Endothelial cell of umbilical vein (primary cell): Measurements from ENCODE around the gene TMEM120A. TPM values are rescaled to one million over a fixed set of nuclear protein-coding genes. Genes with fewer than 3 reads are reported as not detected.

ENCODE experiments used
- BruUV-seq: library from RNA; stranded (reverse); fragments of 400-500 nt; replicated peaks from 2 replicates; lab custom pipeline; 2021; lab: Mats Ljungman, UMichigan
- CTCF ChIA-PET: fragments of 300-600, 350-600 bp; sonication (Branson Sonifier 250); formaldehyde crosslinking; loops from one replicate; lab custom pipeline; 2021; ENCODE audit warnings: antibody characterized with exemption, inconsistent platforms; lab: Charles Lee
- POLR2A ChIA-PET: fragments of 300-600, 350-600 bp; sonication (Branson Sonifier 250); formaldehyde crosslinking; loops from one replicate; lab custom pipeline; 2021; ENCODE audit warnings: antibody characterized with exemption, inconsistent platforms; lab: Charles Lee
- DNase-seq: peaks from one replicate; pipeline ENCODE4 v3.0.0-alpha.2; 2011; ENCODE audit warnings: low read depth, low spot score
- FAIRE-seq: peaks from 2 replicates; lab custom pipeline; 2011; peaks lifted over from hg19 to GRCh38; lab: Jason Lieb, UNC
- H2AFZ ChIP-seq: 2 replicates; pipeline ENCODE4 v1.6.0; 2012; ENCODE audit warnings: low read depth, low read length, control low read depth, inconsistent platforms
- H3K27ac ChIP-seq: 2 replicates; pipeline ENCODE4 v1.5.1; 2011; ENCODE audit warnings: low read depth, mild to moderate bottlenecking, control low read depth, low read length, moderate library complexity; ENCODE audit not compliant: insufficient read depth
- H3K27me3 ChIP-seq, 2 experiments: 2 replicates each; pipeline versions ENCODE4 v1.6.0 to v1.6.1; 2011; ENCODE audit warnings: low read length in 2 of 2, mixed read lengths in 1 of 2; ENCODE audit not compliant: control insufficient read depth in 2 of 2, insufficient read depth in 2 of 2
- H3K36me3 ChIP-seq, 2 experiments: 2 replicates in 1 of 2; 3 replicates in 1 of 2; pipeline ENCODE4 v1.5.1; 2011; ENCODE audit warnings: low read length in 2 of 2, mild to moderate bottlenecking in 1 of 2, moderate library complexity in 1 of 2; ENCODE audit not compliant: control insufficient read depth in 2 of 2, insufficient read depth in 2 of 2; ENCODE audit errors: extremely low read depth in 1 of 2
- H3K4me1 ChIP-seq: 3 replicates; pipeline ENCODE4 v1.5.1; 2011; ENCODE audit warnings: mild to moderate bottlenecking, low read length; ENCODE audit not compliant: control insufficient read depth, insufficient read depth; ENCODE audit errors: extremely low read depth
- H3K4me2 ChIP-seq: 2 replicates; pipeline ENCODE4 v1.6.1; 2011; ENCODE audit warnings: low read length, control low read depth, mixed read lengths; ENCODE audit not compliant: insufficient read depth
- H3K4me3 ChIP-seq, 3 experiments: fragments of 200-600 bp in 1 of 3; sonication (generic), shearing (Covaris generic) in 1 of 3; replicated peaks in 1 of 3; 2 replicates each; pipeline ENCODE4 v1.5.1; 2011 to 2016; ENCODE audit warnings: control low read depth in 3 of 3, low read length in 3 of 3, mild to moderate bottlenecking in 2 of 3, inconsistent platforms in 1 of 3, low read depth in 1 of 3, moderate library complexity in 1 of 3; ENCODE audit not compliant: insufficient read depth in 1 of 3
- H3K79me2 ChIP-seq: 2 replicates; pipeline ENCODE4 v1.6.0; 2012; ENCODE audit warnings: low read length, inconsistent platforms; ENCODE audit not compliant: control insufficient read depth, insufficient read depth
- H3K9ac ChIP-seq: replicated peaks from 2 replicates; pipeline ENCODE3; 2011; ENCODE audit warnings: low read length, control low read depth; ENCODE audit not compliant: insufficient read depth; ENCODE audit errors: extremely low read depth
- H3K9me1 ChIP-seq: replicated peaks from 3 replicates; pipeline ENCODE4 v1.6.0; 2011; ENCODE audit warnings: mild to moderate bottlenecking, low read length; ENCODE audit not compliant: control insufficient read depth, insufficient read depth; ENCODE audit errors: extremely low read depth
- H3K9me3 ChIP-seq: replicated peaks from 2 replicates; pipeline ENCODE4 v1.5.1; 2012; ENCODE audit warnings: low read length, inconsistent platforms; ENCODE audit not compliant: control insufficient read depth, insufficient read depth
- H4K20me1 ChIP-seq: replicated peaks from 2 replicates; pipeline ENCODE3; 2011; ENCODE audit warnings: mild to moderate bottlenecking, low read length; ENCODE audit not compliant: control insufficient read depth, insufficient read depth; ENCODE audit errors: extremely low read depth
- CTCF ChIP-seq, 2 donors: IDR thresholded peaks; 1 replicate in 1 of 2; 2 replicates in 1 of 2; pipeline ENCODE4 v1.5.1; 2011; ENCODE audit warnings: low read length in 2 of 2, mild to moderate bottlenecking in 2 of 2, moderate library complexity in 2 of 2, control low read depth in 1 of 2, inconsistent platforms in 1 of 2, low read depth in 1 of 2; ENCODE audit not compliant: insufficient read depth in 1 of 2; ENCODE audit errors: extremely low read depth in 1 of 2
- EZH2 ChIP-seq: IDR thresholded peaks from 2 replicates; pipeline ENCODE4 v1.6.1; 2012; ENCODE audit warnings: borderline replicate concordance, low read depth, mild to moderate bottlenecking, moderate library complexity, low read length, inconsistent platforms; ENCODE audit not compliant: severe bottlenecking
- FOS ChIP-seq: IDR thresholded peaks from 2 replicates; pipeline ENCODE4 v1.6.1; 2011; ENCODE audit warnings: mild to moderate bottlenecking, low read length, moderate library complexity, borderline replicate concordance; ENCODE audit not compliant: insufficient read depth
- GATA2 ChIP-seq: IDR thresholded peaks from 2 replicates; pipeline ENCODE4 v1.7.0; 2011; ENCODE audit warnings: low read depth, mild to moderate bottlenecking, moderate library complexity, mixed read lengths, low read length; ENCODE audit not compliant: insufficient read length, insufficient read depth
- JUN ChIP-seq: IDR thresholded peaks from 2 replicates; pipeline ENCODE4 v1.6.1; 2011; ENCODE audit warnings: borderline replicate concordance, low read depth; ENCODE audit not compliant: insufficient read length, insufficient read depth
- MAX ChIP-seq: IDR thresholded peaks from 2 replicates; pipeline ENCODE4 v1.6.1; 2011; ENCODE audit not compliant: insufficient read depth, insufficient read length
- MYC ChIP-seq: IDR thresholded peaks from one replicate; pipeline ENCODE4 v1.6.1; 2011; ENCODE audit warnings: mild to moderate bottlenecking, low read depth, low read length
- POLR2A ChIP-seq: IDR thresholded peaks from 2 replicates; pipeline ENCODE4 v1.6.1; 2012; ENCODE audit warnings: low read depth, mild to moderate bottlenecking, control low read depth, low read length
- POLR2AphosphoS5 ChIP-seq: IDR thresholded peaks from 2 replicates; pipeline ENCODE4 v1.6.1; 2012; ENCODE audit warnings: low read depth, mild to moderate bottlenecking, control low read depth, low read length, moderate library complexity; ENCODE audit not compliant: insufficient read depth
- dilution Hi-C: fragments of 300-500 bp; cut with MboI; formaldehyde crosslinking; loops from one replicate; pipeline ENCODE4 v1.15.0; 2019; ENCODE audit warnings: low sequenced_read_pairs; ENCODE audit not compliant: extremely low pct_ligation_motif_present
- intact Hi-C: fragments of 100-400 bp; cut with micrococcal nuclease; formaldehyde crosslinking; loops from one replicate; pipeline ENCODE4 v1.10.0; 2022
- polyA plus RNA-seq, 4 experiments: library from polyadenylated mRNA; depleted of rRNA in 3 of 4; stranded (reverse) in 3 of 4; unstranded in 1 of 4; fragments of >200 nt; gene quantifications; 2 replicates each; pipeline versions ENCODE4 v1.2.1 to v1.2.3, GENCODE V29; 2011 to 2012; ENCODE audit warnings: missing spikeins in 1 of 4
- total RNA-seq: library from RNA; stranded (reverse); gene quantifications from 2 replicates; pipeline ENCODE4 v1.2.3, GENCODE V29; 2021

Gene TMEM120A
- total and polyA plus RNA-seq, 2 donors (not counting 3 experiments of a cell fraction or from before 2014, with no cell fraction given) = 38.6 to 133 TPM

GRCh38 chr7:76003351-76003750 is 9.0 kb upstream of the TMEM120A start:
- no peaks in the 10 kb centered on the region for H3K27me3 ChIP-seq
- H2AFZ ChIP-seq = no peak overlapping the region
- H3K9me3 ChIP-seq = no peaks in the 10 kb centered on the region
- TF ChIP-seq CTCF (IDR thresholded peaks at IDR 0.05; ENCODE audit: extremely low read depth in 1 of 2, insufficient read depth in 1 of 2, low read depth in 1 of 2, low read length in 2 of 2) (no peak), JUN (no peak), MYC (no peak), POLR2AphosphoS5 (no peak), MAX (no peak), FOS (no peak), POLR2A (no peak), GATA2 (no peak), EZH2 (no peak)
- no peak overlapping the region for H3K9ac ChIP-seq
- DNase-seq (no peak), FAIRE-seq (no peak)
- ChIA-PET POLR2A (no interaction called here), CTCF (interaction anchor here (1.9 kb wide), 1 partner anchor 17 kb away, joined by 7 read pairs; no protein-coding TSS in a partner anchor)
- H3K4me2 ChIP-seq = no peak overlapping the region
- dilution Hi-C loops = no loop called here
- H4K20me1 ChIP-seq = no peaks in the 10 kb centered on the region
- no peak overlapping the region for H3K27ac ChIP-seq
- BruUV-seq = no TSS peak
- H3K4me3 ChIP-seq = no peak overlapping the region
- intact Hi-C loops = no loop called here
- peaks cover 0 to 20% of the 10 kb centered on the region in 2 experiments for H3K36me3 ChIP-seq
- no peaks in the 10 kb centered on the region for H3K9me1 ChIP-seq
- H3K4me1 ChIP-seq = peaks cover 1% of the 10 kb centered on the region
- no peaks in the 10 kb centered on the region for H3K79me2 ChIP-seq
